Tibial nerve (tissue), 3 donors: ENCODE measurements around the gene TLR6.

Experiments used
- POLR2A ChIP-seq, 2 donors: fragments of 450-650 bp; IDR thresholded peaks; one replicate each; pipeline ENCODE4 v1.6.1; 2017; ENCODE audit warnings: antibody characterized with exemption in 2 of 2, mild to moderate bottlenecking in 2 of 2, moderate library complexity in 2 of 2
- TF ChIP-seq, protein P1 (sequence below), 5 experiments: fragments of 200-600 bp in 3 of 5; fragments of 450-650 bp in 2 of 5; sonication (generic) in 3 of 5; IDR thresholded peaks; one replicate each; pipeline ENCODE4 v1.5.1; 2016 to 2019; ENCODE audit warnings: antibody characterized with exemption in 5 of 5, mild to moderate bottlenecking in 3 of 5, moderate library complexity in 2 of 5

- TF ChIP-seq, protein P1, sequence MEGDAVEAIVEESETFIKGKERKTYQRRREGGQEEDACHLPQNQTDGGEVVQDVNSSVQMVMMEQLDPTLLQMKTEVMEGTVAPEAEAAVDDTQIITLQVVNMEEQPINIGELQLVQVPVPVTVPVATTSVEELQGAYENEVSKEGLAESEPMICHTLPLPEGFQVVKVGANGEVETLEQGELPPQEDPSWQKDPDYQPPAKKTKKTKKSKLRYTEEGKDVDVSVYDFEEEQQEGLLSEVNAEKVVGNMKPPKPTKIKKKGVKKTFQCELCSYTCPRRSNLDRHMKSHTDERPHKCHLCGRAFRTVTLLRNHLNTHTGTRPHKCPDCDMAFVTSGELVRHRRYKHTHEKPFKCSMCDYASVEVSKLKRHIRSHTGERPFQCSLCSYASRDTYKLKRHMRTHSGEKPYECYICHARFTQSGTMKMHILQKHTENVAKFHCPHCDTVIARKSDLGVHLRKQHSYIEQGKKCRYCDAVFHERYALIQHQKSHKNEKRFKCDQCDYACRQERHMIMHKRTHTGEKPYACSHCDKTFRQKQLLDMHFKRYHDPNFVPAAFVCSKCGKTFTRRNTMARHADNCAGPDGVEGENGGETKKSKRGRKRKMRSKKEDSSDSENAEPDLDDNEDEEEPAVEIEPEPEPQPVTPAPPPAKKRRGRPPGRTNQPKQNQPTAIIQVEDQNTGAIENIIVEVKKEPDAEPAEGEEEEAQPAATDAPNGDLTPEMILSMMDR (IDR thresholded peaks at IDR 0.05): no peak
- no peak for TF ChIP-seq POLR2A (IDR thresholded peaks at IDR 0.05)
These were observed 25.0 kb downstream of the TLR6 start for GRCh38 chr4:38831653-38832052.
